Tongue (tissue), 1 donor: Measurements from ENCODE around the gene TUSC2. TPM values are rescaled to one million over a fixed set of nuclear protein-coding genes. Genes with fewer than 3 reads are reported as not detected.

Experiments
- total RNA-seq: library from RNA; depleted of rRNA; stranded (reverse); fragments of >200 nt; gene quantifications from one replicate; pipeline ENCODE4 v1.2.3, GENCODE V29; 2014

The TUSC2 gene
- total RNA-seq, 1 donor from 2014 or later: 40.0 TPM

Other genes with a start within 250 kb of the TUSC2 start
- 204 TPM for gene RBM5, start 239.3 kb downstream of the TUSC2 start, total RNA-seq
- gene SEMA3F, start 172.9 kb downstream of the TUSC2 start, total RNA-seq: 43.3 TPM
- not detected for gene GNAT1, start 136.6 kb downstream of the TUSC2 start, total RNA-seq
- gene SLC38A3, start 123.0 kb downstream of the TUSC2 start, total RNA-seq: 1.2 TPM
- 120 TPM for gene GNAI2, start 92.0 kb downstream of the TUSC2 start, total RNA-seq
- 45.2 TPM for gene SEMA3B, start 59.1 kb downstream of the TUSC2 start, total RNA-seq
- gene LSMEM2, start 49.1 kb downstream of the TUSC2 start, total RNA-seq: 17.1 TPM
- 37.8 TPM for gene IFRD2, start 35.8 kb downstream of the TUSC2 start, total RNA-seq
- 3.1 TPM for gene HYAL3, start 28.8 kb downstream of the TUSC2 start, total RNA-seq
- gene NAA80, start 28.8 kb downstream of the TUSC2 start, total RNA-seq: 5.6 TPM
- 1.2 TPM for gene HYAL1, start 24.6 kb downstream of the TUSC2 start, total RNA-seq
- 53.9 TPM for gene HYAL2, start 5.5 kb downstream of the TUSC2 start, total RNA-seq
- 43.2 TPM for gene RASSF1, start 12.6 kb upstream of the TUSC2 start, total RNA-seq
- not detected for gene ZMYND10, start 17.5 kb upstream of the TUSC2 start, total RNA-seq
- 19.4 TPM for gene NPRL2, start 22.6 kb upstream of the TUSC2 start, total RNA-seq
- gene CYB561D2, start 22.6 kb upstream of the TUSC2 start, total RNA-seq: 10.6 TPM
- 30.4 TPM for gene TMEM115, start 31.3 kb upstream of the TUSC2 start, total RNA-seq
- 4.3 TPM for gene CACNA2D2, start 175.4 kb upstream of the TUSC2 start, total RNA-seq
- gene C3orf18, start 239.5 kb upstream of the TUSC2 start, total RNA-seq: 25.1 TPM
- gene HEMK1, start 241.3 kb upstream of the TUSC2 start, total RNA-seq: 12.4 TPM